Smooth muscle cell (in vitro differentiated cells): Measurements from ENCODE around the gene ALDH1A2. TPM values are rescaled to one million over a fixed set of nuclear protein-coding genes. Genes with fewer than 3 reads are reported as not detected.
"Not testable (repeated sequence)": the region's sequence is repeated elsewhere in the genome, so short reads cannot be mapped to it uniquely, and the experiment has no call there.

ENCODE experiments used
- DNase-seq: peaks from one replicate; lab custom pipeline; 2025; ENCODE audit not compliant: unreplicated experiment; lab: John Stamatoyannopoulos, UW
- H2AFZ ChIP-seq: fragments of 200-600 bp; sonication (generic); 2 replicates; pipeline ENCODE4 v1.6.0; 2016; ENCODE audit warnings: antibody characterized with exemption, low read depth, mild to moderate bottlenecking
- H3F3A ChIP-seq: fragments of 200-600 bp; sonication (generic); 2 replicates; pipeline ENCODE4 v1.6.0; 2017; ENCODE audit warnings: antibody characterized with exemption, low read depth
- H3K27ac ChIP-seq: fragments of 200-600 bp; sonication (generic); 2 replicates; pipeline ENCODE4 v1.5.1; 2016; ENCODE audit warnings: low read depth, mild to moderate bottlenecking
- H3K27me3 ChIP-seq: fragments of 200-600 bp; sonication (generic); 2 replicates; pipeline ENCODE4 v1.6.1; 2016; ENCODE audit warnings: low read depth, mild to moderate bottlenecking
- H3K36me3 ChIP-seq: fragments of 200-600 bp; sonication (generic); 2 replicates; pipeline ENCODE4 v1.5.1; 2016; ENCODE audit warnings: low read depth
- H3K4me1 ChIP-seq: fragments of 200-600 bp; sonication (generic); 2 replicates; pipeline ENCODE4 v1.5.1; 2016; ENCODE audit warnings: low read depth
- H3K4me2 ChIP-seq: fragments of 200-600 bp; sonication (generic); 2 replicates; pipeline ENCODE4 v1.6.0; 2016; ENCODE audit warnings: mild to moderate bottlenecking
- H3K4me3 ChIP-seq: fragments of 200-600 bp; sonication (generic); 2 replicates; pipeline ENCODE4 v1.5.1; 2016; ENCODE audit warnings: mild to moderate bottlenecking
- H3K79me2 ChIP-seq: fragments of 200-600 bp; sonication (generic); 2 replicates; pipeline ENCODE4 v1.6.0; 2016; ENCODE audit warnings: low read depth, mild to moderate bottlenecking
- H3K9ac ChIP-seq: fragments of 200-600 bp; sonication (generic); 2 replicates; pipeline ENCODE4 v1.6.0; 2016; ENCODE audit warnings: low read depth
- H3K9me3 ChIP-seq: fragments of 200-600 bp; sonication (generic); replicated peaks from 2 replicates; pipeline ENCODE4 v1.5.1; 2016; ENCODE audit warnings: low read depth
- H4K20me1 ChIP-seq: fragments of 200-600 bp; sonication (generic); 2 replicates; pipeline ENCODE4 v1.6.0; 2016; ENCODE audit warnings: low read depth
- WGBS: methylation state at CpG from one replicate; pipeline ENCODE4 v1.1.7; 2016; ENCODE audit warnings: low lambda C conversion rate; 5-methylcytosine and 5-hydroxymethylcytosine counted together
- polyA plus RNA-seq: library from polyadenylated mRNA; unstranded; fragments of >200 nt; fragmentation: Nextera tagmentation; extraction: Ambion mirVana; gene quantifications from 2 replicates; pipeline ENCODE4 v1.2.1, GENCODE V29; 2016
- total RNA-seq: library from RNA; depleted of rRNA; stranded (reverse); fragments of >200 nt; gene quantifications from 2 replicates; pipeline ENCODE4 v1.2.3, GENCODE V29; 2014
- TF ChIP-seq, protein P1 (sequence below): fragments of 200-600 bp; sonication (generic); IDR thresholded peaks from 2 replicates; pipeline ENCODE4 v1.5.1; 2017; ENCODE audit warnings: borderline replicate concordance, mild to moderate bottlenecking, antibody characterized with exemption; ENCODE audit not compliant: insufficient read depth, poor library complexity, severe bottlenecking

The ALDH1A2 gene
- total and polyA plus RNA-seq, 2 experiments from 2014 or later, result 0.49 to 2.9 TPM

DNA sequence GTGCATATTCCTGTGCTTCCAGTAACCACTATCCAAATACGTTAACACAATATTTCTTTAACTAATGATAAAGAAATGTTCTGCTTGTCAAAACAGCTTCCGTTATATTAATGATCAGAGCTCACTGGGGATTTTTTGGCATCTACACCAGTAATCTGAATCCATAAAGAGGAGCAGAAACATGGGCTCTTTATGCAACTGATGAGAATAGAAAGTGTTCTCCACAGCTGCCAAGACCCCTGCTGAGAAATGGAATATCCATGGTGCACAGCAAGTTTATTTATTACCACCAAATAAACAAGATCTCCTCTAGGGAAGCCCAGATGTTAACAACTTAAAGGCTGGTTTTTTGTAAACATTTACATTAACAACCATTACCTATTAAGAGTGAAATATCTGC, 54.5 kb downstream of the ALDH1A2 start:
- no peaks in the 10 kb centered on the region for H3K79me2 ChIP-seq
- no peak overlapping the region for H3K27ac ChIP-seq
- H2AFZ ChIP-seq, result no peak overlapping the region
- H3K36me3 ChIP-seq, result no peaks in the 10 kb centered on the region
- H3K4me2 ChIP-seq, result no peak overlapping the region
- no peaks in the 10 kb centered on the region for H3F3A ChIP-seq
- H3K27me3 ChIP-seq, result no peaks in the 10 kb centered on the region
- peaks cover 9% of the 10 kb centered on the region for H3K4me1 ChIP-seq
- TF ChIP-seq, protein P1, sequence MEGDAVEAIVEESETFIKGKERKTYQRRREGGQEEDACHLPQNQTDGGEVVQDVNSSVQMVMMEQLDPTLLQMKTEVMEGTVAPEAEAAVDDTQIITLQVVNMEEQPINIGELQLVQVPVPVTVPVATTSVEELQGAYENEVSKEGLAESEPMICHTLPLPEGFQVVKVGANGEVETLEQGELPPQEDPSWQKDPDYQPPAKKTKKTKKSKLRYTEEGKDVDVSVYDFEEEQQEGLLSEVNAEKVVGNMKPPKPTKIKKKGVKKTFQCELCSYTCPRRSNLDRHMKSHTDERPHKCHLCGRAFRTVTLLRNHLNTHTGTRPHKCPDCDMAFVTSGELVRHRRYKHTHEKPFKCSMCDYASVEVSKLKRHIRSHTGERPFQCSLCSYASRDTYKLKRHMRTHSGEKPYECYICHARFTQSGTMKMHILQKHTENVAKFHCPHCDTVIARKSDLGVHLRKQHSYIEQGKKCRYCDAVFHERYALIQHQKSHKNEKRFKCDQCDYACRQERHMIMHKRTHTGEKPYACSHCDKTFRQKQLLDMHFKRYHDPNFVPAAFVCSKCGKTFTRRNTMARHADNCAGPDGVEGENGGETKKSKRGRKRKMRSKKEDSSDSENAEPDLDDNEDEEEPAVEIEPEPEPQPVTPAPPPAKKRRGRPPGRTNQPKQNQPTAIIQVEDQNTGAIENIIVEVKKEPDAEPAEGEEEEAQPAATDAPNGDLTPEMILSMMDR, result no peak
- WGBS, result 81% methylated on average over 2 of the region's 2 CpGs
- DNase-seq, result no peak
- no peaks in the 10 kb centered on the region for H4K20me1 ChIP-seq
- no peak overlapping the region for H3K9ac ChIP-seq
- H3K4me3 ChIP-seq, result no peak overlapping the region
- peaks cover 7% of the 10 kb centered on the region for H3K9me3 ChIP-seq

DNA sequence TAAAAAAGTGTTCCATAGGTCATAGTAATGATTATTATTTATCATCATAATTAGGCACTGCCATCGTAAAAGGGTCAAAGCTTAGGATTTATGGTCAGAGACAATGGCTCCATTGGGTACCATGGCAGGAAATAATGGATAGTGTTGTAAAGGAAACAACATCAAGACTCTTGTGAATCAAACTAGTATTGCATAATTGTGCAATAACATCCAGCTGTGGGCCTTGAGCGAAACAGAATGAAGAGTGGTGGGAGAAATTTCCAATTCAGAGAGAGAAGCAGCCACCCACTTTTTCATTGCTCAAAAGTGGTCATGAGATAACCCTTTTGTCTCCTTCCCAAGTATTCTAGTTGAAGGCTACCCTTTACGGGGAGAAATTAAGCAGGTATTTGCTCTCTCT, 61.7 kb downstream of the ALDH1A2 start:
- H3K9me3 ChIP-seq, result peaks cover 7% of the 10 kb centered on the region
- H2AFZ ChIP-seq, result no peak overlapping the region
- 90% methylated on average over 3 of the region's 3 CpGs for WGBS
- TF ChIP-seq, protein P1, result no peak
- H3K4me3 ChIP-seq, result no peak overlapping the region
- H3K9ac ChIP-seq, result no peak overlapping the region
- no peak for DNase-seq
- H3K27ac ChIP-seq, result no peak overlapping the region
- no peaks in the 10 kb centered on the region for H3K36me3 ChIP-seq
- H3K27me3 ChIP-seq, result no peaks in the 10 kb centered on the region
- no peaks in the 10 kb centered on the region for H4K20me1 ChIP-seq
- H3F3A ChIP-seq, result no peaks in the 10 kb centered on the region
- H3K79me2 ChIP-seq, result no peaks in the 10 kb centered on the region
- H3K4me1 ChIP-seq, result no peaks in the 10 kb centered on the region
- no peak overlapping the region for H3K4me2 ChIP-seq

DNA sequence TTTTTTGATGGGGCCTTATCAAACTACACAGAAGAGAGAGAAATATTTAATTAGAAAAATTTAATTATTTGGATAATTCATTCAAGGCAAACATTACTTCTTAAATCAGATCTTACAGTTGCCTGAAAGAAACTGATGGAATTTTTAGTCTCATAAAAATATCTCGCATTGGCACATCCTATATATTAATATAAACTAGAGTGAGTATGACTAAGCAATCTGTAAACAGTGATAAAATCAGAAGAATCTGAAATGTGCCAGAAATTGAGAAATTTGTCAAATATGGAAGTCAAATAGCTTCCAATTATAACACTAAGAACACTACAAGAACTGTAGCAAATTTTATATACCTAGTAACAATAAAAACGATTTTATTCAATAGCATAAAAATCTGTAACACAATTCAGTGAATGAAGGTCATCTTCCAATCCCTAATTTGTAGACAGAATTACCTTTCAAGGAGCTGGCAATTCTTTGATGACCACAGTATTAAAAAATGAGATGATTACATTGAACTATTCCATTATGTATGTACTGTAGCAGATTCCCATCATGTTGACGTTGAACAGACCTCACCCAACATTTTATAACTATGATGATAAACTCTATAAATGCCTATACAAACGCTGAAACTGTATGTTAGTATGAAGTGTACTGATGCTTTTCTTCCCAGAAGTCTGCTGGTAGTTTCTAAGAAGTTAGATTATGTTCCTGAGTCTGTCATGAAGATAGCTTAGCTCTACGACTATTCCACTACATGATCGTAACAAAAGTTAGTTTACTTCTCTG, 63.0 kb downstream of the ALDH1A2 start:
- no peaks in the 10 kb centered on the region for H4K20me1 ChIP-seq
- peaks cover 7% of the 10 kb centered on the region for H3K9me3 ChIP-seq
- H3K27me3 ChIP-seq, result no peaks in the 10 kb centered on the region
- no peak overlapping the region for H3K27ac ChIP-seq
- H3K4me3 ChIP-seq, result no peak overlapping the region
- no peaks in the 10 kb centered on the region for H3K4me1 ChIP-seq
- no peaks in the 10 kb centered on the region for H3K79me2 ChIP-seq
- no peak overlapping the region for H3K4me2 ChIP-seq
- H2AFZ ChIP-seq, result no peak overlapping the region
- DNase-seq, result no peak
- 58% methylated on average over 6 of the region's 6 CpGs for WGBS
- no peaks in the 10 kb centered on the region for H3F3A ChIP-seq
- TF ChIP-seq, protein P1, result no peak
- H3K36me3 ChIP-seq, result no peaks in the 10 kb centered on the region
- H3K9ac ChIP-seq, result no peak overlapping the region

DNA sequence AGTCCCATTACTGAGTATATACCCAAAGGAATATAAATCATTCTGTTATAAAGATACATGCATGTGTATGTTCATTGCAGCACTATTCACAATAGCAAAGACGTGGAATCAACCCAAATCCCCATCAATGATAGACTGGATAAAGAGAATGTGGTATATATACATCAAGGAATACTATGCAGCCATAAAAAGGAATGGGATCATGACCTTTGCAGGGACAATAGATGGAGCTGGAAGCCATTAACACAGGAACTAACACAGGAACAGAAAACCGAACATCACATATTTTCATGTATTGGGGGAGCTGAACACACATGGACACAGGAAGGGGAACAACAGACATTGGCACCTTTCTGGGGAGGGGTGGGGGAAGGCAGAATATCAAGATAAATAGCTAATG, 65.8 kb downstream of the ALDH1A2 start:
- not testable (repeated sequence) for H3K27me3 ChIP-seq, H3K4me1 ChIP-seq, H2AFZ ChIP-seq, H3K9me3 ChIP-seq, DNase-seq, H3K4me2 ChIP-seq, H3K4me3 ChIP-seq, H3K36me3 ChIP-seq, H4K20me1 ChIP-seq, H3K9ac ChIP-seq, H3F3A ChIP-seq, H3K27ac ChIP-seq, H3K79me2 ChIP-seq
- 84% methylated on average over 2 of the region's 2 CpGs for whole genome bisulfite sequencing
